Stimulated activated CD8-positive, alpha-beta memory T cell treated with anti-CD3 and anti-CD28 coated beads, Interleukin-15, amount 100 ng/mL, for 4 hours (primary cell): Measurements from ENCODE around the gene TRPM3.

Source experiments
- DNase-seq, 2 donors: peaks; one replicate each; pipeline ENCODE4 v3.0.0-alpha.2; 2020; ENCODE audit warnings: low read depth in 2 of 2

The TRPM3 gene

GRCh38 chr9:70949239-70949638, 172.2 kb downstream of the TRPM3 start:
- no peak for DNase-seq

GRCh38 chr9:70948744-70949143, 172.7 kb downstream of the TRPM3 start:
- no peak for DNase-seq

- no peak for DNase-seq
Measured at GRCh38 chr9:70947511-70947910, 173.9 kb downstream of the TRPM3 start.

GRCh38 chr9:70947086-70947485, 174.3 kb downstream of the TRPM3 start:
- DNase-seq, result no peak

GRCh38 chr9:70945301-70945700, 176.1 kb downstream of the TRPM3 start:
- DNase-seq, result no peak

GRCh38 chr9:70941191-70941590, 180.2 kb downstream of the TRPM3 start:
- DNase-seq, result no peak

GRCh38 chr9:70940605-70941004, 180.8 kb downstream of the TRPM3 start:
- no peak for DNase-seq

- no peak for DNase-seq
Measured at GRCh38 chr9:70936536-70936935, 184.9 kb downstream of the TRPM3 start.

GRCh38 chr9:70935856-70936255, 185.6 kb downstream of the TRPM3 start:
- no peak for DNase-seq

GRCh38 chr9:70934642-70935041, 186.8 kb downstream of the TRPM3 start:
- DNase-seq, result no peak

GRCh38 chr9:70933321-70933720, 188.1 kb downstream of the TRPM3 start:
- no peak for DNase-seq

GRCh38 chr9:70932097-70932496, 189.3 kb downstream of the TRPM3 start:
- no peak for DNase-seq

- no peak for DNase-seq
Measured at GRCh38 chr9:70927530-70927929, 193.9 kb downstream of the TRPM3 start.

- no peak for DNase-seq
Measured at GRCh38 chr9:70924895-70925547, 196.4 kb downstream of the TRPM3 start.

GRCh38 chr9:70924380-70924779, 197.0 kb downstream of the TRPM3 start:
- DNase-seq, result no peak

- DNase-seq, result no peak
Measured at GRCh38 chr9:70923961-70924360, 197.5 kb downstream of the TRPM3 start.

GRCh38 chr9:70921136-70921535, 200.3 kb downstream of the TRPM3 start:
- no peak for DNase-seq

GRCh38 chr9:70917277-70917676, 204.1 kb downstream of the TRPM3 start:
- no peak for DNase-seq

- no peak for DNase-seq
Measured at GRCh38 chr9:70911791-70912190, 209.6 kb downstream of the TRPM3 start.

GRCh38 chr9:70910598-70910997, 210.8 kb downstream of the TRPM3 start:
- DNase-seq, result no peak

GRCh38 chr9:70902692-70903131, 218.7 kb downstream of the TRPM3 start:
- no peak for DNase-seq

- DNase-seq, result no peak
Measured at GRCh38 chr9:70902171-70902570, 219.2 kb downstream of the TRPM3 start.

- no peak for DNase-seq
Measured at GRCh38 chr9:70901746-70902145, 219.7 kb downstream of the TRPM3 start.

- DNase-seq, result no peak
Measured at GRCh38 chr9:70901013-70901412, 220.4 kb downstream of the TRPM3 start.
